ENCODE measurements around the gene AFF4. TPM values are rescaled to one million over a fixed set of nuclear protein-coding genes. Genes with fewer than 3 reads are reported as not detected.

AFF4 gene
- total RNA-seq, 2 experiments from 2014 or later, result 21.6 to 42.4 TPM

DNA sequence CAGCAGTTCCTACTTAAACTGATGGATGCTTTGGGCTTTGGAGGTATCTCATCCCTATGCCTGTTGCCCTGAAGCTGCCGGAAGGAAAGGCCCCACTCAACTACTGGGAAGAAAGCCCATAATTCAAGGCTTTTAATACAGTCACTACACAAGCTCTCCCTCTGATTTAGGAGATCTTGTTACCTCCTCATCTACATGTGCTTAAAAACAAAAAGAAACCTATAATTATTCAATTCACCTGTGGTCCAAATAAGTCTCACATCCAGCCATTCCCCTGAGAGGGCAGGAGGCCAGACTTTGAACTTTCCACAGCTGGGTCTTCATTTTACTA is 90.7 kb downstream of the AFF4 start:
- ChIA-PET POLR2A (interaction anchor here (1.0 to 1.3 kb wide), 2 partner anchors 9 to 23 kb away, joined by 3 read pairs; no protein-coding TSS in a partner anchor), CTCF (ENCODE audit: unreplicated experiment) (no interaction called here)
- intact Hi-C loops (cut with micrococcal nuclease; ENCODE audit: unreplicated experiment), result no loop called here
- Histone ChIP-seq H3K4me3 (ENCODE audit: low read depth, low read length, poor library complexity, severe bottlenecking) (no peak overlapping the region), H4K20me1 (ENCODE audit: insufficient read depth, low read length) (no peaks in the 10 kb centered on the region), H3K9me3 (ENCODE audit: low read length) (no peaks in the 10 kb centered on the region), H3K4me1 (ENCODE audit: insufficient read depth, low read length, poor library complexity, severe bottlenecking) (peaks cover 5% of the 10 kb centered on the region), H2AFZ (ENCODE audit: low read length) (no peak overlapping the region), H3K79me2 (ENCODE audit: insufficient read depth, low read depth, low read length) (peaks cover 1% of the 10 kb centered on the region; the same call in 1 of the 2 replicates), H3K9me2 (ENCODE audit: insufficient read depth, low read length) (no peaks in the 10 kb centered on the region), H3K27ac (ENCODE audit: low read depth, low read length, poor library complexity, severe bottlenecking) (no peak overlapping the region), H3K36me3 (ENCODE audit: insufficient read depth, low read length) (peaks cover 81% of the 10 kb centered on the region), H3K4me2 (ENCODE audit: low read length) (no peak overlapping the region)
- no TSS peak for BruUV-seq (replicated peaks)
- TF ChIP-seq, protein P1, sequence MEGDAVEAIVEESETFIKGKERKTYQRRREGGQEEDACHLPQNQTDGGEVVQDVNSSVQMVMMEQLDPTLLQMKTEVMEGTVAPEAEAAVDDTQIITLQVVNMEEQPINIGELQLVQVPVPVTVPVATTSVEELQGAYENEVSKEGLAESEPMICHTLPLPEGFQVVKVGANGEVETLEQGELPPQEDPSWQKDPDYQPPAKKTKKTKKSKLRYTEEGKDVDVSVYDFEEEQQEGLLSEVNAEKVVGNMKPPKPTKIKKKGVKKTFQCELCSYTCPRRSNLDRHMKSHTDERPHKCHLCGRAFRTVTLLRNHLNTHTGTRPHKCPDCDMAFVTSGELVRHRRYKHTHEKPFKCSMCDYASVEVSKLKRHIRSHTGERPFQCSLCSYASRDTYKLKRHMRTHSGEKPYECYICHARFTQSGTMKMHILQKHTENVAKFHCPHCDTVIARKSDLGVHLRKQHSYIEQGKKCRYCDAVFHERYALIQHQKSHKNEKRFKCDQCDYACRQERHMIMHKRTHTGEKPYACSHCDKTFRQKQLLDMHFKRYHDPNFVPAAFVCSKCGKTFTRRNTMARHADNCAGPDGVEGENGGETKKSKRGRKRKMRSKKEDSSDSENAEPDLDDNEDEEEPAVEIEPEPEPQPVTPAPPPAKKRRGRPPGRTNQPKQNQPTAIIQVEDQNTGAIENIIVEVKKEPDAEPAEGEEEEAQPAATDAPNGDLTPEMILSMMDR (conservative IDR thresholded peaks at IDR 0.05; ENCODE audit: low read length), result no peak
- no peak for TF ChIP-seq EZH2phosphoT487 (IDR thresholded peaks at IDR 0.05; ENCODE audit: borderline replicate concordance, low read depth, low read length)
- DNase-seq (ENCODE audit: low spot score), result no peak

DNA sequence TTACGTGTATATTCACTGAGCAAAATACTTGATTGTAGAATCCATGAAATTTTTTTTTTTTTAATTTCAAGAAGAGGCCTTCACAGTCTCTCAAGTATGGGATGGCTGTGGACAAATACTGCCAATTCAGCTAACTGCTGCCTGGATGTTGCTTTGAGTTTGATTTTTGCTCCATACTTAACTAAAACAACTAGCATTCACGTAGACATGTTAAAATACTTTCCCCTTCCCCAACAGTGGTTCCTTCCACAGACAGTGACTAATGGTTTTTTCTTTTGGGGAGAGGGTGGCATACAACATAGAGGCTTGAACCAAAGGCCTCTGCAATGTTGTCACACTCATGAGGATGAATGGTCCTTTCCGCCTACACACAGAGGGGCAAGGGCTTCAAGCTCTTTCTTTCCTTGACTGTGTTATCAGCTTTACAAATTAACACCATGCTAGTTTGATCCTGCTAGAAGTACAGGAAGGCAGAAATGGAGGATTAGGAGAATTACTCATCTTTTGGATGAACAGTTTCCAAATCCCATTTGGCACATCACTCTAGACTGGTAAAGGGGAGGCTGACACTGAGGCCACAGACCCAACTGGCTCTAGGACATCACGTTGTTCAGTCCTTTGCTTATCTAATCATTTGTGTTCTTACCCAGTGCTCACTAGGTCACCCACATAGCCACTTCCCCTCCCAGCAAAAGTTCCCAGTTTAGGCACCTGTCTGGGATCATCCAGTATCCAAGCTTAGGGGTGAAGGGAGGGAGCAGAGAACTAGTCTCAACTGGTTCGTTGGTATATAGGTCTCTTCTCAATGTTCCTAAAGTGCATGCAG is 91.8 kb downstream of the AFF4 start:
- no peaks in the 10 kb centered on the region; the same call in 1 of the 2 replicates for H4K20me1 ChIP-seq (ENCODE audit: insufficient read depth, low read length)
- BruUV-seq (replicated peaks), result no TSS peak
- H2AFZ ChIP-seq (ENCODE audit: low read length), result no peak overlapping the region
- no peak overlapping the region for H3K27ac ChIP-seq (ENCODE audit: low read depth, low read length, poor library complexity, severe bottlenecking)
- no peaks in the 10 kb centered on the region for H3K9me3 ChIP-seq (ENCODE audit: low read length)
- intact Hi-C loops (cut with micrococcal nuclease; ENCODE audit: unreplicated experiment), result no loop called here
- CTCF ChIA-PET (ENCODE audit: unreplicated experiment), result no interaction called here
- POLR2A ChIA-PET, result interaction anchor here (0.6 to 1.8 kb wide), 4 partner anchors 8 to 41 kb away, joined by 3 to 4 read pairs (median 3); no protein-coding TSS in a partner anchor
- H3K36me3 ChIP-seq (ENCODE audit: insufficient read depth, low read length), result peaks cover 75% of the 10 kb centered on the region
- DNase-seq (ENCODE audit: low spot score), result no peak
- peaks cover 12% of the 10 kb centered on the region for H3K79me2 ChIP-seq (ENCODE audit: insufficient read depth, low read depth, low read length)
- H3K4me2 ChIP-seq (ENCODE audit: low read length), result no peak overlapping the region
- H3K4me1 ChIP-seq (ENCODE audit: insufficient read depth, low read length, poor library complexity, severe bottlenecking), result peaks cover 12% of the 10 kb centered on the region
- H3K4me3 ChIP-seq (ENCODE audit: low read depth, low read length, poor library complexity, severe bottlenecking), result no peak overlapping the region
- H3K9me2 ChIP-seq (ENCODE audit: insufficient read depth, low read length), result no peaks in the 10 kb centered on the region
- no peak for TF ChIP-seq EZH2phosphoT487 (IDR thresholded peaks at IDR 0.05; ENCODE audit: borderline replicate concordance, low read depth, low read length)
- TF ChIP-seq, protein P1 (conservative IDR thresholded peaks at IDR 0.05; ENCODE audit: low read length), result no peak

DNA sequence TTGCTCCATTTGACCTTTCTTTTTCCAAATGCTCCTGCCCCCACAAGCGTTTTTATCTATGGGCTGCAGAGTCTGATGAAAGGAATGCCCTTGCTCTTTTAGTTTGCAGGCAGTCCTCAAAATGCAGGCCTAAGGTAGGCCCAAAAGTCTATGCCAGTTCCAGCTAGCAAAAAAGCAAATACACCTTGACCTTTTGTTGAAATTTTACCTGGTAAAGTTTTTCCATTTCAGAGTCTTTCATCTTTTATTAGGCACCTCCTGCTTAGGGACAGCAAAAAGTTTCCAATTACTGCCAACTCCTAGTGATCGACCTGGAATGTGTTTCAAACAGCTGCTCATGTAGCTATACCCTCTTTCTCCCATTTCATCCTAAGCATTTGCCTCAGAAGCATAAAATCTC is 92.6 kb downstream of the AFF4 start:
- Histone ChIP-seq H3K4me3 (ENCODE audit: low read depth, low read length, poor library complexity, severe bottlenecking) (no peak overlapping the region), H3K4me2 (ENCODE audit: low read length) (no peak overlapping the region), H3K4me1 (ENCODE audit: insufficient read depth, low read length, poor library complexity, severe bottlenecking) (peaks cover 14% of the 10 kb centered on the region), H3K27ac (ENCODE audit: low read depth, low read length, poor library complexity, severe bottlenecking) (no peak overlapping the region), H3K36me3 (ENCODE audit: insufficient read depth, low read length) (peaks cover 68% of the 10 kb centered on the region), H3K9me2 (ENCODE audit: insufficient read depth, low read length) (no peaks in the 10 kb centered on the region), H2AFZ (ENCODE audit: low read length) (no peak overlapping the region), H4K20me1 (ENCODE audit: insufficient read depth, low read length) (no peaks in the 10 kb centered on the region; the same call in 1 of the 2 replicates), H3K79me2 (ENCODE audit: insufficient read depth, low read depth, low read length) (peaks cover 15% of the 10 kb centered on the region), H3K9me3 (ENCODE audit: low read length) (no peaks in the 10 kb centered on the region)
- no TSS peak for BruUV-seq (replicated peaks)
- intact Hi-C loops (cut with micrococcal nuclease; ENCODE audit: unreplicated experiment), result no loop called here
- ChIA-PET POLR2A (interaction anchor here (1.8 kb wide), 1 partner anchor 10 kb away, joined by 4 read pairs; no protein-coding TSS in a partner anchor), CTCF (ENCODE audit: unreplicated experiment) (no interaction called here)
- DNase-seq (ENCODE audit: low spot score), result no peak
- TF ChIP-seq, protein P1 (conservative IDR thresholded peaks at IDR 0.05; ENCODE audit: low read length), result no peak
- TF ChIP-seq EZH2phosphoT487 (IDR thresholded peaks at IDR 0.05; ENCODE audit: borderline replicate concordance, low read depth, low read length), result no peak

Data from OCI-LY7 (cell line).